ENCODE results near the gene AKAP12. TPM values are rescaled to one million over a fixed set of nuclear protein-coding genes. Genes with fewer than 3 reads are reported as not detected.
A peak's percentile ranks its signal among the peaks of the same experiment; 100 is the strongest.

The AKAP12 gene
- total and polyA plus RNA-seq, 2 donors (not counting 1 experiment from before 2014, with no cell fraction given), result 0.04 to 0.22 TPM

DNA sequence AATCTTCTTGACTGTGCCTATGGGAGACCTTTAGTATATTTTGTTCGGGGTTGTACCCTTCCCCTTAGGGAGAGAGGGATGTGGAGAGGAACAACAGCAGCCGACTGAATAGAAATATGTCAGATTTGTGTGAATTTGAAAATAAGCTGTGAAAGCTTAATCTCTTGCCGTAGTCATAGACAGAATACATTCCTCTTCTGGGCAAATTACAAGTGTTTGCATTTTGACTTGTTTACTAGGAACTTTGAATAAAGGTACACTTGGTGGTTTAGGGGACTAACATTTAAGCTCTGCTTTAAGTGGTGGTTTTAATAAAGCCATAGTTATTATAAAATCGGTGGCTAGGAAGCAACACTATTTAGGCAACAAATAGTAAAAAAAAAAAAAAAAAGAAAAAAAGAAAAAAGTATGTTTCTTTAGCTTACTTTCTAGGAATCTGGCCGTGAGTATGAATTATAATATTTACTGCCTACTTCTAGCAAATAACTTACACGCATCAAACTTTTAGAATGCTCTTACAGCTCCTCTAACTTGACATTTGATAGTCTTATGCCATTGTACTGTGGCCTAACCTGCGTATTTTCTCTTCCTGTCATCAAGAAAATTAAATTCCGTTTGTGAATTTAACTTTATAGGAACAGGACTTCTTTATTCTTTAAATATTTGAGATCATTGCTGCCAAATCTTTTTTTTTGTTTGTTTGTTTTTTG lies 86.5 kb downstream of the AKAP12 start:
- H3K4me3 Mint-ChIP-seq, result peak overlapping the region; percentile 80
- peak overlapping the region; percentile 85 for H3K4me2 ChIP-seq (replicated peaks; ENCODE audit: low read depth, low read length, poor library complexity, severe bottlenecking)
- POLR2A ChIA-PET, result no interaction called here
- peak overlapping the region in 3 of 5 experiments; percentile 45 to 62 (median 53) for H3K4me3 ChIP-seq (ENCODE audit: control extremely low read depth in 1 of 5, extremely low read depth in 1 of 5, insufficient read depth in 1 of 5, low read depth in 2 of 5, low read length in 4 of 5)
- 53% methylated on average over 2 of the region's 8 CpGs for WGBS (ENCODE audit: insufficient coverage)
- peak overlapping the region; percentile 58 for H3K9ac ChIP-seq (ENCODE audit: low read length)
- no peaks in the 10 kb centered on the region for H3K9me3 Mint-ChIP-seq (ENCODE audit: insufficient read depth)
- H3K27me3 Mint-ChIP-seq, result peaks cover 61% of the 10 kb centered on the region
- intact Hi-C loops (cut with micrococcal nuclease), result loop anchor here (10.0 kb wide), 1 partner anchor 1251 kb away; no protein-coding TSS in a partner anchor
- H3K4me1 Mint-ChIP-seq, result peaks cover 26% of the 10 kb centered on the region
- no peak for TF ChIP-seq EZH2 (IDR thresholded peaks at IDR 0.05; ENCODE audit: borderline replicate concordance, insufficient read depth, low read depth, low read length, poor library complexity, severe bottlenecking)
- TF ChIP-seq, protein P1, sequence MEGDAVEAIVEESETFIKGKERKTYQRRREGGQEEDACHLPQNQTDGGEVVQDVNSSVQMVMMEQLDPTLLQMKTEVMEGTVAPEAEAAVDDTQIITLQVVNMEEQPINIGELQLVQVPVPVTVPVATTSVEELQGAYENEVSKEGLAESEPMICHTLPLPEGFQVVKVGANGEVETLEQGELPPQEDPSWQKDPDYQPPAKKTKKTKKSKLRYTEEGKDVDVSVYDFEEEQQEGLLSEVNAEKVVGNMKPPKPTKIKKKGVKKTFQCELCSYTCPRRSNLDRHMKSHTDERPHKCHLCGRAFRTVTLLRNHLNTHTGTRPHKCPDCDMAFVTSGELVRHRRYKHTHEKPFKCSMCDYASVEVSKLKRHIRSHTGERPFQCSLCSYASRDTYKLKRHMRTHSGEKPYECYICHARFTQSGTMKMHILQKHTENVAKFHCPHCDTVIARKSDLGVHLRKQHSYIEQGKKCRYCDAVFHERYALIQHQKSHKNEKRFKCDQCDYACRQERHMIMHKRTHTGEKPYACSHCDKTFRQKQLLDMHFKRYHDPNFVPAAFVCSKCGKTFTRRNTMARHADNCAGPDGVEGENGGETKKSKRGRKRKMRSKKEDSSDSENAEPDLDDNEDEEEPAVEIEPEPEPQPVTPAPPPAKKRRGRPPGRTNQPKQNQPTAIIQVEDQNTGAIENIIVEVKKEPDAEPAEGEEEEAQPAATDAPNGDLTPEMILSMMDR (IDR thresholded peaks at IDR 0.05), result no peak
- H3K79me2 ChIP-seq (ENCODE audit: control insufficient read depth, insufficient read depth, low read length), result no peaks in the 10 kb centered on the region
- peaks cover 0 to 10% (median 0%) of the 10 kb centered on the region in 3 donors for H3K9me3 ChIP-seq (ENCODE audit: control extremely low read depth in 1 of 3, control insufficient read depth in 2 of 3, insufficient read depth in 1 of 3, low read length in 2 of 3)
- H2AFZ ChIP-seq (ENCODE audit: insufficient read depth, low read depth, low read length, poor library complexity, severe bottlenecking), result peak overlapping the region; percentile 76
- H3K27ac ChIP-seq (ENCODE audit: low read length in 2 of 2), result no peak overlapping the region
- CTCF ChIA-PET, result interaction anchor here (0.6 to 11.3 kb wide), 9 partner anchors 9 to 434 kb away, joined by 3 to 297 read pairs (median 4); no protein-coding TSS in a partner anchor
- DNase-seq (no peak), ATAC-seq (ENCODE audit: low read depth) (no peak)
- H3K27ac Mint-ChIP-seq, result no peak overlapping the region
- H4K20me1 ChIP-seq (ENCODE audit: control insufficient read depth, insufficient read depth, low read length, poor library complexity, severe bottlenecking), result no peaks in the 10 kb centered on the region
- H3K27me3 ChIP-seq (replicated peaks in 1 of 4; ENCODE audit: control extremely low read depth in 1 of 4, control insufficient read depth in 3 of 4, insufficient read depth in 4 of 4, low read length in 3 of 4), result peaks cover 0 to 18% (median 1%) of the 10 kb centered on the region in 4 experiments
- H3K36me3 ChIP-seq (replicated peaks in 1 of 2; ENCODE audit: control extremely low read depth in 1 of 2, control insufficient read depth in 1 of 2, extremely low read depth in 1 of 2, insufficient read depth in 2 of 2, low read length in 1 of 2), result no peaks in the 10 kb centered on the region
- H3K4me1 ChIP-seq (ENCODE audit: control insufficient read depth in 2 of 2, insufficient read depth in 2 of 2, low read length in 2 of 2), result peaks cover 19 to 20% of the 10 kb centered on the region in 2 donors

DNA sequence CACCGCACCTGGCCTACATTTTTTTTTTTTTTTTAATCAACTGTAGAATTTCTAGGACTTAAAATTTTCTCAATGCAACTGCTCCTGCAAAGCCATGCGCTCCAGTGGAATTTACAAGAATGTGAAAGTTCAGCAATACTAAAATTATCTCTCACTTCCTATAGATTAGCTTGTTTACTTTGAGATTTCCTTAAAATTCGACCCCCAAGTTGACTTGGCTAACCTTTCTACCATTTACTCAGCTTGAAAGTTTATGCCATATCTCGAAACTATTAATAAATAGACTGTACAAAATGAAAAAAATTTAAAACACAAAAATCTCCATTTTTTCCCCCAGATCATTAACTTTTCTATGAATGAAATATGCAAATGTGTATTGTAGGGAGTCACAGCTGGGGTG lies 87.3 kb downstream of the AKAP12 start:
- POLR2A ChIA-PET, result no interaction called here
- no peaks in the 10 kb centered on the region for H3K36me3 ChIP-seq (replicated peaks in 1 of 2; ENCODE audit: control extremely low read depth in 1 of 2, control insufficient read depth in 1 of 2, extremely low read depth in 1 of 2, insufficient read depth in 2 of 2, low read length in 1 of 2)
- H3K4me1 ChIP-seq (ENCODE audit: control insufficient read depth in 2 of 2, insufficient read depth in 2 of 2, low read length in 2 of 2), result peaks cover 19 to 20% of the 10 kb centered on the region in 2 donors
- DNase-seq (no peak), ATAC-seq (ENCODE audit: low read depth) (no peak)
- TF ChIP-seq EZH2 (IDR thresholded peaks at IDR 0.05; ENCODE audit: borderline replicate concordance, insufficient read depth, low read depth, low read length, poor library complexity, severe bottlenecking), result no peak
- TF ChIP-seq, protein P1 (IDR thresholded peaks at IDR 0.05), result no peak
- H3K9me3 ChIP-seq (ENCODE audit: control extremely low read depth in 1 of 3, control insufficient read depth in 2 of 3, insufficient read depth in 1 of 3, low read length in 2 of 3), result peaks cover 0 to 6% (median 0%) of the 10 kb centered on the region in 3 donors
- no peak overlapping the region for H2AFZ ChIP-seq (ENCODE audit: insufficient read depth, low read depth, low read length, poor library complexity, severe bottlenecking)
- WGBS (ENCODE audit: insufficient coverage), result no CpG with 5 or more reads among the region's 4 CpGs
- H4K20me1 ChIP-seq (ENCODE audit: control insufficient read depth, insufficient read depth, low read length, poor library complexity, severe bottlenecking), result no peaks in the 10 kb centered on the region
- no peak overlapping the region for H3K4me3 Mint-ChIP-seq
- H3K27me3 ChIP-seq (replicated peaks in 1 of 4; ENCODE audit: control extremely low read depth in 1 of 4, control insufficient read depth in 3 of 4, insufficient read depth in 4 of 4, low read length in 3 of 4), result peaks cover 0 to 18% (median 1%) of the 10 kb centered on the region in 4 experiments
- H3K4me2 ChIP-seq (replicated peaks; ENCODE audit: low read depth, low read length, poor library complexity, severe bottlenecking), result no peak overlapping the region
- no peaks in the 10 kb centered on the region for H3K79me2 ChIP-seq (ENCODE audit: control insufficient read depth, insufficient read depth, low read length)
- CTCF ChIA-PET, result interaction anchor here (0.6 to 11.3 kb wide), 7 partner anchors 8 to 435 kb away, joined by 3 to 297 read pairs (median 5); no protein-coding TSS in a partner anchor
- H3K27ac ChIP-seq (ENCODE audit: low read length in 2 of 2), result no peak overlapping the region
- intact Hi-C loops (cut with micrococcal nuclease), result loop anchor here (10.0 kb wide), 1 partner anchor 1252 kb away; no protein-coding TSS in a partner anchor
- no peaks in the 10 kb centered on the region for H3K9me3 Mint-ChIP-seq (ENCODE audit: insufficient read depth)
- H3K27me3 Mint-ChIP-seq, result peaks cover 57% of the 10 kb centered on the region
- peaks cover 26% of the 10 kb centered on the region for H3K4me1 Mint-ChIP-seq
- no peak overlapping the region for H3K27ac Mint-ChIP-seq
- H3K9ac ChIP-seq (ENCODE audit: low read length), result no peak overlapping the region
- no peak overlapping the region for H3K4me3 ChIP-seq (ENCODE audit: control extremely low read depth in 1 of 5, extremely low read depth in 1 of 5, insufficient read depth in 1 of 5, low read depth in 2 of 5, low read length in 4 of 5)

All from B cell (primary cell).